ENCODE measurements around the gene KRT79.

KRT79 gene

DNA sequence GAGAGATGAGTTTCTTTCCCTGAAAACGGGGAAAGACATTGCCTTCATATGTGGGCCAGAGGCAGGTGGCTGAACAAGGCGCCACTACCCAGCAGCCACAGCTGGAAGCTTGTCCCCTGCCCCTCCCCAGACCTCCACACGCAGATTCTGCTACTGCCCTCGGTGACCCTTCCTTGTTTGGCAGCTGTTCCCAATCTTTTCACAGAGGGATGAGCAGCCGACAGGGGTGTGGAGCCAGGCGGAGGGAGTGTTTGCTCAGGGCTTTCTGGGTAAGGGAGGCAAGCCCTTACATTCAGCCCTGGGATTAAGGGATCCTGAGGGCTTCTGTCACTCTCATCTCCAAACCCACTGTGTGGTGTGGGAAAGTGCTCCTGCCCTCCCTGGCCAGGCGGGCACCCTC lies 15.7 kb downstream of the KRT79 start:
- no peak for DNase-seq (ENCODE audit: low read depth)

DNA sequence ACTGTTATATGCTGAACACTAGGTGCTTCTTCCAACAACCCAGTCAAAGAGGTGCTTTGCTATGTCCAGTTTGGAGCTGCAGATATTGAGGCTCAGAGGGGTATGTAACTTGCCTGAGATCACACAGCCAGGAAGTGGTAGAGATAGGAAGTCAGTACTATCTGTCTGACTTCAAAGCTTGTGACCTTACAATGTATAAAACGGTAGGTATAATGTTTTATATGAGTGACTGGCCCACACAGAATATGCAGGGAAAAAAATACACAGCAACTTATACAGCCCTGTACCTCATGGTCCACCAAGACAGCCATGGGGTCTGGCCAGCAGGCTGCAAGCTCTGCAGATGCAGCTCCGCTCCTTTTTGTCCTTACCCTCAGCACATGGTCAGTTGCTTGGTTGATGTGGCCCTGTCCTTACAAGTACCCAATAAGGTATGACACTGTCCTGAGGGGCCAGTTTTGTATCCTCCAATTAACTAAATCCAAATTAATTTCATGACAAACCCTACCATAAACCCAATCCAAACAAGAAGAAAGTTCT lies 16.3 kb downstream of the KRT79 start:
- no peak for DNase-seq (ENCODE audit: low read depth)

DNA sequence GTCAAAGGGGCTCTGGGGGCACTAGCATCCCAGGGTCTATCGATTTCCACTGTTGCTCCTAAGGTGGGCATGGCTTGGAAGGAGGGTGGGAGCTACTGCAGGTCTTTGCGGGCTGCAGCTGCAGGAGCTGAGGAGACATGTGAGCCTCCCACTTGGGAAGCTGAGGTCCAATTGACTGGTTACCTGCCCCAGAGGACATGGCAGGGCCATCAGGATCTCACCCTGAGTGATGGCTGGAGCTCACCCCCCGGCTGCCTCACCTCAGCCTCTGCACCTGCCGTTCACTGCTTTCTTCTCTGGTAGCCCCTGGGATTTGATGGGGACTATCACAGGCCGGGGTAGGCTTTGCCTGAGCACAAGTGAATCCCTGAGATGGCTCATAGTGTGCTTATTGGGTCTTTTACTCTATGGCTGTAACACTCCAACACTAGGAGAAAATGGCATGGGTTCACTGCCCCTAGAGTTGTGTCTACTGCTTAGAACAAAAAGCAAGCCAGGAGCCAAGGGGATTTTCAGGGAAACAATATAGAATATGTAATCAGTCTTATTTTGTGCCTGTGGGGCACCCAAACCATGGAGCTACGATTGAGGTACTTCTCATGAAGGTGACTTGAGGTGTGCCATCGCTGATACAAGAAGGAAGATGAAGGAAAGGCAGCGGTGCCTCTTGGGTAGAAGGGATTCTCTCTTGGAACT lies 17.0 kb downstream of the KRT79 start:
- no peak for DNase-seq (ENCODE audit: low read depth)

DNA sequence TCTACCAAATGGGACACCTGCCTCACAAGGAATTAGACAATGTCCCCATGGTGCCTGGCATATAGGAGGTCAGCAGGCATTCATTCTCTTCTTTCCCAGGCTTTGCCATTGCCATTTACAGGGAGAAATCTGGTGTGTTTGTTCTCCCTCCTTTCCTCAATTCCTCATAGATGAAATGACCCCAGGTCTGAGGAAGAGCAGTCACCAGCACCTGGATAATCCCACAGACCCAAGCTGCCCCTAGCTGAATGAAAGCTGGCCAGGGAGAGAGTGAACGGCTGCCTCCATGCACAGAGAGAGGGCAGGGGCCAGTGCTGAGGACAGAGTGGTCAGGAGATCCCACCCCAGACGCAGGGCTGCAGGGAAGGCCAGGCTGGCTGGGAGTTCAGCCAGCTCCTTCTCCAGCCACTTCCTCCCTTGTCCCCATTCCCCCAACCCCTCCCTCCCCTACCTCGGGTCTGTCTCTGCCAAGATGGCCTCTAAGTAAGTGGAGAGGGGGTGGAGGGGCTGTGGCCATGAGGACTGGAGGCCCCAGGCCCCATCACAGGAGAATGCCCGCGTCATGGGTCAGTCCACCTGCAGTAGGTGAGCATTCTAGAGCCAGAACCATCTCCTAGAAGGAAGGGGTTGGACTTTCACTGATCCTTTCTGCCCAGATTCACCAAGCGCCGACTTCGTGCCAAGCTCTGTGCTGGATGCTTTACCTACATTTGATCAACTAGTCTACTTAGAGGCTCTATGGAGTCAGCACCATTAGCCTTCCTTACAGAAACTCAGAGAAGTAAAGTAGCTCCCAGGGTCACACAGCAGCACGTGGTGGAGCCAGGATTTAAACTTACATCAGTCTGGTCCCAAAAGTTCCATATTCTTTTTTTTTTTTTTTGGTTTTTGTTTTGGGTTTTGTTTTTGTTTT lies 18.2 kb downstream of the KRT79 start:
- DNase-seq (ENCODE audit: low read depth): no peak

DNA sequence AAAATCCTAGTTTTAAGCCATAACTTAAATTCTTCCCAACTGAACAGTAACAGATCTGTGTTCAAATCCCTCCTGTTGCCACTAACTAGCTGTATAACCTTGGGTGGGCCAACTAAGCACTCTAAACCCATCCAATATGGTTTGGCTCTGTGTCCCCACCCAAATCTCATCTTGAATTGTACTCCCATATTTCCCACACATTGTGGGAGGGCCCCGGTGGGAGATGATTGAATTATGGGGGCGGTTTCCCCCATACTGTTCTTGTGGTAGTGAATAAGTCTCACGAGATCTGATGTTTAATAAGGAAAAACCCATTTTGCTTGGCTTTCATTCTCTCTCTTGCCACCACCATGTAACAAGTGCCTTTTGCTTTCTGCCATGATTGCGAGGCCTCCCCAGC lies 18.9 kb downstream of the KRT79 start:
- no peak for DNase-seq (ENCODE audit: low read depth)

DNA sequence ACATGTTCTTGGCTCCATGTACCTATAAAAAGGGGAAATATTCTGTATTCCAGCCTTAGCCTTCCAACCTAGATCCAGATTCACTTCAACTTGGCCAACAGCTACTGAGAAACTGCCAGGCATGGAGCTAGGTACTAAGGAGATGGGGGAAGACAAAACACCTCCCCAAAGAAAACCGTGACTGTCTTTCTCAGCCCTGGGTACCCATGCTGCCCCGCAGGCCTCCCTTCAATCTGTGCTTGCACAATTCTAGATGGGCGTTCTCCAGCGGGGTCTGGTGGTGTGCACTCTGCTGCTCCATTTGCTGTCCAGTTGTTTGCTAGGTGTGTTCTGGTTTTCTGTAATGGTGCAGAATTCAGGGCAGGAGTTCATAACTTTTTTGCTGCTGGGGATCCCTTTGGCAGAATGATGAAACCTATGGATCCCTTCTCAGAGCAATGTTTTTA lies 19.4 kb downstream of the KRT79 start:
- DNase-seq (ENCODE audit: low read depth): no peak

DNA sequence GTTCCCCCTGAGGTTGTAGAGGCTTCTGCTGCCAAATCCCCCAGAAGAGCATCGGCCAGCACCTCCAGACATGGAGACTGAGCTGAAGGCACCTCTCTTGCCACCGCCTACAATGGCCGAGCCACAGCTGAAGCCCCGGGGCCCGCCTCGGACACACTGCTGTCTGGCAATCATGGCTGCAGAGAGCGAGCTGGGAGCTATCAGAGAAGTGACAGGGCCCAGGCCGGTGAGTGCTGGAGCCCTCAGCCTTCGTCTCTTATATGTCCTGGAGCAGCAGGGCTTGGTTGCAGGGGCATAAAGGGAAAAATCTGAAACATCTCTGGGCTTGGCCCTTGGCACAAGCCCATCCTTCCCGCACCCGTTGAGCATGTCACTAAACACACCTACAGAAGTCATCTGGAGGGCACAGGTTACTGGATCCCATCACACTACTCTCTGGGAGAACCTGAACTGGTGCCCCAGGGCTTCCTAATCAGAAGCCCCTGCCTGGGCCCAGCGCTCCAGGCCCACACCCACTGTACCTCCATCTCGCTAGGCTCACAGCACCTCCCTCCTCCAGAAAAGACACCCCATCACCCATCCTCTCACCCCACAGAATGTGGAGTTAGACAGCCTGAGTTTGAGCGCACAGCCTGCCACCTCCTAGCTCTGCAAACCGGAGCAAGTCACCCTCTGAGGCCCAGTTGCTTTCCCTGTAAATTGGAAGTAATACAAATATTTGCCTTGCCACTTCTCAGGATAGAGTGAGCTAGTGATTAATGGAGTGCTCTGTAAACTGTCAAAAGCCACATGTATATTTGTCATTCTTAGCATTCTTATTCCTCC lies 20.0 kb downstream of the KRT79 start, which contains the start of gene KRT4:
KRT4 (minus strand) TSS at position 232 of the 825 bp plus-strand sequence; CDS start at position 174, 58 bp downstream.
- no peak for DNase-seq (ENCODE audit: low read depth)

DNA sequence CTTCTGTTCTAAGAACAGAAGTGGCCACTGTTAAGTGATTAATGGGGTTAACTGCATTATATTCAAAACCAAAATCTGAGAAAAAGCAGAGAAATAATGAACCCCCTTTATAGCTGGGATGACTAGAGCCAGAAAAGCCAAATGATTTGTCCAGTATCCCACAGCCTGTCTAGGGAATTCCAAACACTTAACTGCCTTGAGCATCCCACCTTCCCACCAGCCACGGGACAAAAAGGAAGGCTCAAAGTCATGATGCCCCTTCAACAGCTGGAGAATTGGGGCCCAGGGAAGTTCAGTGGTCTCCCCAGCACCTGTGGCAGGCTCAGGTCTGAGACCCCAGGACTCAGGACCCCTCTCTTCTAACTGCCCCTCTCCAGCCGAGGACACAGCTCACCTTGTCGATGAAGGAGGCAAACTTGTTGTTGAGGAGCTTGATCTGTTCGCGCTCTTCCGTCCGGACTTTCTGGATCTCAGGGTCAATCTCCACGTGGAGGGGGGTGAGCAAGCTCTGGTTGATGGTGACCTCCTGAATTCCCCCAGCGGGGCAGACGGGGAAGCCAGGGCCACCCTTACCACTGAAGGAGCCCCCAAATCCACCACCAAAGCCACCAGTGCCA lies 20.8 kb downstream of the KRT79 start:
- no peak for DNase-seq (ENCODE audit: low read depth)

DNA sequence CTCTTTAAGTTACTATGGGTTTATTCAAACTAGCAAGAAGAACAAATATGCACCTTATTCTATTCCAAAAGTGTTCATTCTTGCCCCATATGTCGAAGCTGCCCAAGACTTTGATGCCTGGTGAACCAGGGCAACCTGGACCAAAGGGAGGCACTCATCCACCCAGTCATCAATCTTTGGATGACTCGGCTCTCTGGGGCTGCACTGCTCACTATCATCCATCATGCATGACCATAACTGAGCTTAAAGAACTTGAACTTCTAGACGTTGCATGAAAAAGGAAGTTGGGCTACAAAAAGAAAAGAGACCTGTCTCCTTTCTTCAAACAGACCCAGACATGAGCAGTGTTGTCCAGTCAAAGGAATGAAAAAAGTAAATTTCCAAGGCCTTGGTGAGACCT lies 21.4 kb downstream of the KRT79 start:
- DNase-seq (ENCODE audit: low read depth): no peak

DNA sequence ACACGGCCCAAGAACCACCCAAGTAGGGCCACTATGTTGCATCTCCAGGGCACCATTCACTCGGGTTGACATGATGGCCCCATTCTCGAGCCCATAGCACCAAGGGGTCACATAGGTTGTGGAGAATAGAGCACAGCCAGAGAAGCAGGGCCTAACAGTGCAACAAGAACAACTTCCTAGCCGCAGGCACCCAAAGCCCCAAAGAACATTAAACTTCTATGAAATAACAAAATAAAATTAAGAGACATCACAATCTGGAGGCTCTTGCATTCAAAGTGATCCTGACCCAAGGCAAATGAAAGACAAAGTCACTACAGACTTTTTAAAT lies 22.1 kb downstream of the KRT79 start:
- no peak for DNase-seq (ENCODE audit: low read depth)

DNA sequence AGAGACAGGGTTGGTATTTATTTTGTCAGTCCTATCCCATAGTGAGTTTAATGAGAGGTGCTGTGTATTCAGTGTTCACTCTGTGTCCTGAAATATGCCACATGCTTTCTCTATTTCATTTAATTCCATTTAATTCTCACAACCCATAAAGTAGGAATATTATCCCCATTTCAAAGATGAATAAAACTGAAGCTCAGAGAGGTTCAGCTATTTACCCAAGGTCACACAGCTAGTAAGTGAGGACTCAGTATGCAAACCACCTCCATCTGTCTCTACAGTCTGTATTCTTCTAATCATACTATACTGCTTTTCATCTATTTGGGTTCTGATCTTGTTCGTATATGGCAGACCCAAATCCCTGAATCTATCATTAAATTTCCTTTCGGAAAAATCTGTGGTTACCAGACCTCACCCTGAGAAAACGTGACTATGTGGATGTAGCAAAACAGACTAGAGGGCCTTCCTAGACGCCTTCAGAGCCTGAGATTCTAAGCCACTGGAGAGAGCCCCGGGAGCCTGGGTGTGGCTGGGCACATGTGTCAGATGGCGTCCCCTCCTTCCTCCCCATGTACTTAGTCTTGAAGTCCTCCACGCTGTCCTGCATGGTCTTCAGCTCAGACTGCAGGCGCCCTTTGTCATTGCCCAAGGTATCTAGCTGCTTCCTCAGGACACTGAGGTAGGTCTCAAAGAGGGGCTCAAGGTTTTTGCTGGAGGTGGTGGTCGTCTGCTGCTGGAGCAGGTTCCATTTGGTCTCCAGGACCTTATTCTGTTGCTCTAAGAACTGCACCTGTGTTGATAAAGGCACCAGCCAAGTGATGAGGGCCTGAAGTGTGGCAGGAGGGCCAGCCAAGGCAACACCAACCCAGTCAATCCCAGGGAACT lies 22.7 kb downstream of the KRT79 start:
- DNase-seq (ENCODE audit: low read depth): no peak

DNA sequence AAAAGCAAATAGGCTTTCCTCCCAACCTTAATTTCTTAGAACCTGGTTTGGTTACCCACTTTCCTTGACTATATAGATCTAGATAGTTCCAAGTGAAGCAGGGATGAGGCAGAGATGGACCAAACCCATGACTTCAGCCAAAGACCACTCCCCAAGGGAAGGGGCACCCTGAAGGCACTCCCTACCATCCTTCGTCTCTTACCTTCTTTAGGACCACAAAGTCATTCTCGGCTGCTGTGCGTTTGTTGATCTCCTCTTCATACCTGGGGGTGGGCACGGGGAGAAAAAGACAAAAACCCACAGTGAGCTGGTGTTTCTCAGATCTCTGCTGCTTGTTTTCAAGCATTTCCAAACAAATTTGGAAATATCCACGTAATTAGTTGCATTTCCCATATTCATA lies 23.6 kb downstream of the KRT79 start:
- DNase-seq (ENCODE audit: low read depth): no peak

DNA sequence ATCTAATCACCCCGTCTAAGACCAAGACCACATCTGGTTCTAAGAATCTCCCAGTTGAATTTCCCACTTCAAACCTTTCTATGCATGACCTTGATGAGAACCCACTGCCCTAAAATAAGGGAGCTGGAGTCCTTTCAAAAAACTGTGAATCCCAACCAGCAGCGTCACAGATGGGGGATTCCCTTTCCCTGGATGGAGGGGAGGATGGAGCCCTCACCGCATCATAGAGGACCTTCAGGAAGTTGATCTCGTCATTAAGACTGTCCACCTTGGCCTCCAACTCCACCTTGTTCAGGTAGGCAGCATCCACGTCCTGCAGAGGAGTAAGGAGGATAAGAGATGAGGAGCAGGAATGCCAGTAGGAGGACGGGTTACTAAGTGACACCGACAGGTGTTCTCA lies 24.9 kb downstream of the KRT79 start:
- no peak for DNase-seq (ENCODE audit: low read depth)

DNA sequence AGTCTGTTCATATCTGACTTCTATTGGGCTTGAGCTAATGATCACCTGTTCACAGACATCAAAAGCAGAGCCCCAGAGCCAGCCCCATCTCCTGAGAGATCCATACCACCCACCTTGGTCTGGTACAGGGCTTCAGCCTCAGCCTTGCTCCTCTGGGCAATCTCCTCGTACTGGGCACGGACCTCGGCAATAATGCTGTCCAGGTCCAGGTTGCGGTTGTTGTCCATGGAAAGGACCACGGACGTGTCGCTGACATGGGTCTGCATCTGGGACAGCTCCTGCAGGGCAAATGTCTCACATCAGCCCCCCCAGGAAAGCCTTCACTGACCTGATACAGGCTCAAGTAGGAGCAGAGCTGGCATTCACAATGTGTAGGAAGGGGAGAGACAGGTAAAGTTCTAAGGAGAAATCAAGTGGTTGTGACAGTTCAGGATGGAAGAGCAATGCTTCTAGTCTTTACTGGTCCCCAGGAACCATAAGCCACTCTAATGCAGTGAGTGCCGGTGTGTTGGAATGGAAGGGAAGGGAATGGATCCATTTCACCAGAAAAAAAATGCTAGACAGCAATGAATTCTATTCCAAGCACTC lies 25.4 kb downstream of the KRT79 start:
- no peak for DNase-seq (ENCODE audit: low read depth)

DNA sequence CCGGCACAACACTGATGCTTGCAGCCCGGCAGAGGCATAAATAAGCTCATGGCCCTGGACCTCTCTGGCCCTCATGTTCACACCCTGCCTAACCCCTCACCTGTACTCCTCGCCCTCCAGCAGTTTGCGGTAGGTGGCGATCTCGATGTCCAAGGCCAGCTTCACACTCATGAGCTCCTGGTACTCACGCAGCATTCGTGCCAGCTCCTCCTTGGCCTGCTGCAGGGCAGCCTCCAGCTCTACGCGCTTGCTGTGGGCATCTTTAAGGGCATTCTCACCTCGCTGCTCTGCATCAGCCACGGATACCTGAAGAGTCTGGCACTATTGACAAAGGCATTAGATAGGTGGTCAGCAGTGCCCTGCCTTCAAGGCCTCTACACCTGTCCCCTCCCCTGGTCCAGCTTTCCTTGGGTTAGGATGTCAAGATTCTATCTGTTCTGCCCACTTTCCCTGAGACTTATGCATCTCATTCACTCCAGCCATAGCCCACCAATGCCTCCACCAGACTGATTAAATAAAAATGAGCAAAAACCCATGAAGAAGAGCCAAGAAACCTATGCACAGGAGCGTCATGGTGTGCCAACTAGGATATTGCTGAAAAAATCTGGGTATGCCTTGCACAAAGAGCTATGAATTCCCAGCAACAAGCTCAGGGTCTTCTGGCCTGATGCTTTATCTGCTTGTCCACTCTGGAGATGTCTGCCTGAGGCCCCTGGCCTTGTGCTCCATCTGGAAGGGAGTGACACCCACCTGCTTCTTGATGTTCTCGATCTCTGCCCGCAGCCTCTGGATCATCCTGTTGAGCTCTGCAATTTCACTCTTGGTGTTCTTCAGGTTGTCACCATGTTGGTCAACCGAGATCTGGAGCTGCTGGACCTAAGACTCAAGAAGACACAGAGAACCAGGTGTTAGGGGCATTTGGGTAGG lies 26.3 kb downstream of the KRT79 start:
- DNase-seq (ENCODE audit: low read depth): no peak

DNA sequence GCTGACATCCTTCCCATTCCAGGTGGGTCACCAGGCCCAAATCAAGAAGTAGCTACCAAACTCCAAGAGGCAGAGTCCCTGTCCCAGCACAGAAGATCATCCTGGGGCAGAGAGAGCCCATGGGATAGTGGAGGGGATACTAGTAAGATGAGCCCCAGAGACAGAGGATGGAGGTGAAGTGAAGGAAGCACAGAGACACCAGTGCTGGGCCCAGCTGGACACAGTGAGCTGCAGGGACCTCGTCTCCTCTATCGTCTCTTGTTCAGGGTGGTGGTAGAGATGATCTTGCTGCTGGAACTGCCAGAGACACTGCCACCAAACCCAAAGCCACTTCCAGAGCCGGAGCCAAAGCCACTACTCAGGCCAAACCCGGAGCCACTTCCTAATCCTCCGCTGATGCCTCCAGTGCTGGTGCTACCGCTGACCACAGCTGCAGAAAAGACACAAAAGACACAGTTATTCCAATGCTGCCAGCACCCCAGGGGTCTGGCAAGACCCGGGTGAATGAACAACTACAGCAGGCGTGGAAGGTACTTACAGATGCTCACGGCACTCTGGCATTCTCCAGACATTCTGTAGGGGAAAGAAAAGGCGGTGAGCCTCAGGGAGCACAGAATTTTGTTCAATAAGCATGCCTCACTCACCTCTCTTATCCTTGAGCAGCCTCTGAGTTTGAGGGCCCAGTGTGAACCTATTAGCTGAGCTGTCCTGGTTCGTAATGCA lies 27.1 kb downstream of the KRT79 start:
- DNase-seq (ENCODE audit: low read depth): no peak

DNA sequence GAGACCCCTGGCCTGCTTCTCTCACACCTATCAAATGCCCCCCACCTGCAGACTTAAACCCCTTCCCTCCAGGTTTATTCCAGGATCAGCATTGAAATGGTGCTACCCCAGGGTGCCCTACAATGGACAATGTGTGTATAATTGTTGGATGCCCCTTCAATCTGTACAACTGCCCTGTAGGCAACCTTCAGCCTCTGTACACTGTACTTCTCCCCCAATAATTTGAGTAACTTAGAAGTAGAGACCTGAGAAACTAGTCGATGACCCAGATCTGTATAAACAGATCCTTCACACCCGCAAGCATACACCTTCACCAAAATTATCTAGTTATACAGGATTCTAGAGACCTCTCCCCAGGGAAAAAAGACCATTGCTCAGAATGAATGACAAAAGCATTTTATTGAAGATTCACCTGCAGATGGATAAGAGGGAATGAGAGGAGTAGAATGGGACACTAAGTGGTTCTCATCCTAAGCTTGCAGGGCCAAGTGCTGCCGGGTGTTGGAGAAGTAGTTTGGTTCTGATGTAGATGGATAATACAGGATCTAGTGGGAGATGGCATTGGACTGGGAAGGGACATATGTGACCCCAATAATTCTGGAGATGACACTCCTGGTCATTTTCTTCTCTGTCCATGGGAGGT lies 27.8 kb downstream of the KRT79 start:
- DNase-seq (ENCODE audit: low read depth): no peak

DNA sequence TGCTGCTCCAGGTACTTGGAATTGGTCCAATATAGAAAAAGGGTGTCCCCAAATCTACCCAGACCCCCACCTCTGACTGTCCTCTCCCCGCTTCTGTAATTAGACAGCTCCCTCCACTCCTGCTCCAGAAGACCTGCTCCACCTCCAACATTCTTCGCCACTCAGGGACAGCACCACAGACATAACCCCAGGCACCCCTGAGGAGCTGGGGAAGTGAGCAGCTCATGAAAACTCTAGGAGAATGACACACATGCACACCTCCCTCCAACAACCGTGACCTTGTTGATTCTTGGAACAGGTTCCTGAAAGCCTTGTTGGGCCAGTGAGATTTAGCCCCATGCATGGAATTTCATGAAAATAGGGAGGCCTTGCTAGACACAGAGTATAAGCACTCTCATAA lies 28.4 kb downstream of the KRT79 start:
- no peak for DNase-seq (ENCODE audit: low read depth)
